ENCODE results near the gene JARID2.
"Not testable (repeated sequence)": the region's sequence is repeated elsewhere in the genome, so short reads cannot be mapped to it uniquely, and the experiment has no call there.

JARID2 gene

DNA sequence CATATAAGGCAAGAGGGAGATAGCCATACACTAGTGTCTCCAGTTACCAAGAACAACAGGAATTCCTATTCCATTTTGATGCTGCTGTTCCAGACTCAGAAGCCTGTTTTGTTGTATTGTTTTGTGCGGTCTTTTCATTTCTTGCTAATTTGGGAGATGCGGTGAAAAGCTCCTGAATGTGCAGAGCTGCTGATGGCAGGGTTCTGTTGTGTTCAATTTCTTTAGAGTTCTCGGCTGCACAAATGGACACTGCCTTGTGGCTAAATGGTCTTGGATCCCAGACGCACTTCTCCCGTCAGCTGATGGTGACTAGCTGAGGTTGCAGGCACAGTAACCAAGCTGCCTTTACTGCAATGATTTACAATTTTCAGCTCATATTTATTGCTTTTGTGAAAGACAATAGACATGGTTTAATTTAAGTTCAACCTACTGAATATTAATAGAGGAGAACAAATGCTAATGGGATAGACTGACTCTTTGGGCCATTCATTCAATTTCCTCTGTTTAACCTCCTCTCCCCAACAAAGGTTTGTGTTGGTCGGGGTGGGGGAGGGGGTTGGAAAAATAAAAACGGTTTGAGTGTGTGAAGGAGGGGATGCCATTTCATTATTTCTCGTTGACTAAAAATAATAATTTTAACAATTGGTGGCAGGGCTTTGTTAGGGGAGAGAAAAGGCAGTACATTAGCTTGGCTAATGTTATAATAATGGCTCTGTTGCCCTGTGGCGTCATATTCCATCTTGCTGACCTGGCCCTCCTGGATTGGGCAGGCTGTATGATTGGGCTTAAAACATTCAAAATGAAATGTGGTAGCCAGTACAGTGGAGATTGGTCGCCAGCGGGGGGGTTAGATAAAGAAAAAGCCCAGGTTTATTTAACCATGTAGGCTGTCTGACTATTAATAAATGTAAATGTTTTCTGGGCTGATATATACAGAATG lies 159.5 kb downstream of the JARID2 start:
- DNase-seq = no peak

DNA sequence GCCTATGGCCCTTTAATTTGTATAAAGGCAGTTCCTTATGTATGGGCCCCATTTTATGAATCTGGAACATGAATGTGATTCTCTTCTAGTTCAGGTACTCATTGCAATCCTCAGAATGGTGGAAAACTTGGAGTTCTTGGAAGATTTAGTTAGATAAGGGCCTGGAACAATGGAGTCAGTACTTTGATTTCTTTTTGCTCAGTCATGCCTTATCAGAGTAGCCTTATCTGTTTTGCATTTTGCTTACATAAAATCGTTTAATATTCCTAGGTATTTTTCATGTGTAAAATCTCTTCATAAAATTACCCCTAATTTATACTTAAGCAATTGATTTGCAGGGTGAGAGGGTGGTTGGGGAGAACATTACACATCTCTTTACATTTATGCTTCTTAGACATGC lies 160.6 kb downstream of the JARID2 start:
- DNase-seq = no peak

DNA sequence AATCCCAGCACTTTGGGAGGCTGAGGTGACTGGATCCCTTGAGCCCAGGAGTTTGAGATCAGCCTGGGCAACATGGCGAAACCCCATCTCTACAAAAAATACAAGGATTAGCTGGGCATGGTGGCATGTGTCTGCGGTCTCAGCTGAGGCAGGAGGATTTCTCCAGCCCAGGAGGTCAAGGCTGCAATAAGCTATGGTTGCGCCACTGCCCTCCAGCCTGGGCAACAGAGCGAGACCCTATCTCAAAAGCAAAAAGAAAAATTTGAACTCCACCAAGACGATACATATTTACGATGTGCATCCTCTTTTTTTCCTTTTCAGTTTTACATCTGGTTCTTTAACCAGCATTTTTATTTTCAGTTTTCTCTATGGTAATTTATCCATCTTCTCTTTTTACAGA lies 162.1 kb downstream of the JARID2 start:
- DNase-seq = no peak

DNA sequence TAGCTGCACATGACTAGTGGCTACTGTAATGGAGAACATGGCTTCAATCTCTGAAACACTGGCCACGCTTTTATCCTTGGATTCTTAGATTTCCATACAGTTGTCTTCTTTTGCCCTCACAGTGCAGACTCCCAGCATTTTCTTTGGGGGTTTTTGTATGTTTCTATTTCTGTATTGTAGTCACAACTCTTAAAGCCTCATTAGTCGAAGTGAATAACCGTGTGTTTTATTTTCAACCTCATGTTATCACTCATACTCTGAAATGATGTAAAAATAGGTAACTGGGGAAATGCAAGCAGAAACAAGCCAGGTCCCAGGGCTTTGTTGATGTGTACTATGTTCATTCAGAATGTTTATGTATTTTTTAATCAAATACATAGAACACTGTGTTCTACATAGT lies 162.9 kb downstream of the JARID2 start:
- DNase-seq = no peak

DNA sequence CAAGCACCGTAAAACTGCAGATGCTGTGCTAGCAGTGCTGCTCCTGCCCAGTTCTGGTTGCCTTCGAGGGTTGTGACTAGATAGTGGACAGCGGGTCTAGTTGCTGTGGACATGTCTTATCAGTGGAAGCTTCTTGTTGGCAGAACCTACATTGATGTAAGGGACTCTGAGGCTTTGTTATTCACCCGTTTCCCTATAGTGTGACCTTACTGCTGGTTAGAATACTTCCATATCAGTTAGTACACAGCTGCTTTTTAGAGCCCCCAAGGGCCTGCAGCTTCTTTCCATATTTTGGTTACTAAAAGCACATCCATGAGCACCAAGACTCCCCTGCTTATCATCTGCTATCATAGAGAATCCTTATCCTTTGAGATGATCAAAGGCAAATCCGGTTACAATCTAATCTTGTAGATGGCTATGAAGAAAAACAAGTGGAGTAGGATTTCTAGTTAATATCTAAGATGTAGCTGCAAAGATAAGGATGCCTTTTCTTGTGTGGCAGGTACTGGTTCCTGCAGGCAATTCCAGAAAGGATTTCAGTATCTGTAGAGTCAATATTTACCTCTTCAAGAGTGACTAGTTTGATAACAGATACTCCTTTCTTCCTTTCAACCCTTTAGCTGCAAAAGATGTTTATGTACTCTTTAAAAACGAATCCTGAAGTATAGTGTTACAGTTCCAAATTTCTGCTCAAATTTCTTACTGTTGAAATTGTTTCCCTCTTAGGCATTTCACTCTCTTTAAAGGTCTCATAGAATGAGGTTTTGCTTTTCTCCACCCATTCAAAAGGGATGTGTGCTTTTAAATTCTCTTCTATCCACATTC lies 163.6 kb downstream of the JARID2 start:
- DNase-seq = no peak

DNA sequence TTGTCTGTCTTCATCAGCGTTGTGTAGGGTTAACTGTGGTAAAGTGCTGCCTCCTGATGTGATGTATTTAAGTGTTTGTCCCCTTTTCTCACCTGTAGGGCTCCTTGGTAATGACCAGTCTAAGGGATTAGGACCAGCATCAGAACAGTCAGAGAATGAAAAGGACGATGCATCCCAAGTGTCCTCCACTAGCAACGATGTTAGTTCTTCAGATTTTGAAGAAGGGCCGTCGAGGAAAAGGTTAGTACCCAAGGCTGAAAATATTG lies 164.2 kb downstream of the JARID2 start:
- DNase-seq = no peak

DNA sequence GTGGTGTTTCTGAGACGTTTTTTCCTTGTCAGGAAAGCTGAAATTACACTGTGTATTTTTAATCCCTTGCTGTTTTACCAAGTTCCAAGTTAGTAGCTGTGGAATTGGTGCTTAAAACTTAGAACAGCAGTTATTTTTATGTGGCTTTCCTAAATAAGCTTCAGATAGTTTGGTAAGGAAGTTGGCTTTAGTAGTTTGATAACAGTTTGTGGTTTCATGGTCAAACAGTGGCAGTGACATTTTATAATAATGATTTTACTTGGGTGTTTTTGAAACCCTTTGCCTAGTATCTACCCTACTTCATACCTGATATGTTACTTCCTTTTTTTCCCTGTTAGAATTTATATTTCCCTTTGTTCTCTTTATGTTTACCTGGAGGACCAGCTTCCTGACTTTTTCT lies 164.9 kb downstream of the JARID2 start:
- no peak for DNase-seq

DNA sequence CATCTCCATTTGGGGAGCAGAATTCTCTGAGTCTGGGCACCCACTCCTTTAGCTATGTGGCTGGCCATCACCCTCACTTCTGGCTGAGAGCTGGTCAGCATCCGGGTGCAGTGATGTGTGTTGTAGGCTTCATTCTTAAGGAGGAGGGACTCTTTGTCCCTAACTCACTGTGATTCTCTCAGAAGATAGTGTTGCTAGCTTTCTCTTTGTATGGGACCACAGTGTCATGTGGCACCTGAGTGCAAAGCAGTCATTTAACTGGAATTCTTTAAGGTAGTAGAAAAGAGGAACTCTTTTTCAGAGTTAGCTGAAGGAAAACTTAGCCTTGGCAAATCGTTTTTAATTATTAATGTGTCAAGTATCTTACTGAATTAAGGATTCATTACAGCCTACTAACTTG lies 165.9 kb downstream of the JARID2 start:
- DNase-seq = no peak

DNA sequence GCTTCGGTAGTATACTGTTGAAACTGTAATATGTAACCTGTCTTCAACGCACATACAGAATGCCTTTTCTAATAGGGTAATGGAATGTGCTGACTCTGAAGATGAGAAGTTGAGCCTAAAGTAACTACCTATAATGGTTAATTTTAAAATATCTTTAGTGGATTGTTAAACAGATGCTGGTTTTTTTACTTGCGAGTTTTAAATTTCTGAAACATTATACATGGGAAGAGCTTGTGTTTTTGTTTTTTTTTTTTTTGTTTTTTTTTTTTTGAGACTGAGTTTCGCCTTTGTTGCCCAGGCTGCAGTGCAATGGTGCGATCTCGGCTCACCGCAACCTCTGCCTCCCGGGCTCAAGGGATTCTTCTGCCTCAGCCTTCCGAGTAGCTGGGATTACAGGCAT lies 166.9 kb downstream of the JARID2 start:
- DNase-seq = no peak

DNA sequence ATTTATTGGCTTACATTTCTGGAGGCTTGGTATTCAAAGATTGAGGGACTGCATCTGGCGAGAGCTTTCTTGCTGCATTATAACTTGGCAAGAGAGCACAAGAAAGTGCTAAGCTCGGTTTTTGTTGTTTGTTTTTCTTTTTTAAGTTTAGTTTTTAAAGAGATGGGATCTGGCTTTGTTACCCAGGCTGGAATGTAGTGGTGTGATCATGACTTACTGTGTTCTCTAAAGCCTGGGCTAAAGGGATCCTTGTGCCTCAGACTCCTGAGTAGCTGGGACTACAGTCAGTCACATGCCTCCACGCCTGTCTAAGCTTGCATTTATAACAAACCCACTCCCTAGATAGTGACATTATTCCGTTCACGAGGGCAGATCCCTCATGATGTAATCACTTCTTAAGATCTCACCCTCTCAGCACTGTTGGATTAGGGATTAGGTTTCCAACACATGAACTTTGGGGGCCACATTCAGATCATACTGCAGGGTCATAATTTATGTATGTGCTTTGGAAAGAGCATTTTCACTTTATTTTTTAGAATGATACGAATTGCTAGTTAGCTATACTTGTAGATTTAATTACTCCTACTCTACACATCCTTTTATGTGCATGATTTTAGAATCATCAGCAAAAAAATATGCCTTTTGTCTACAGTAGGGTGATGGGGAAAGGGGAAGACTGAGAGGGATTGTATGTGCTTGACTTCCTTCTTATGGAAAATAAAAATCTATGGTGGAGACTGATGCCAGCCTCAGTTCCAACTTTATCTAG lies 167.8 kb downstream of the JARID2 start:
- no peak for DNase-seq

DNA sequence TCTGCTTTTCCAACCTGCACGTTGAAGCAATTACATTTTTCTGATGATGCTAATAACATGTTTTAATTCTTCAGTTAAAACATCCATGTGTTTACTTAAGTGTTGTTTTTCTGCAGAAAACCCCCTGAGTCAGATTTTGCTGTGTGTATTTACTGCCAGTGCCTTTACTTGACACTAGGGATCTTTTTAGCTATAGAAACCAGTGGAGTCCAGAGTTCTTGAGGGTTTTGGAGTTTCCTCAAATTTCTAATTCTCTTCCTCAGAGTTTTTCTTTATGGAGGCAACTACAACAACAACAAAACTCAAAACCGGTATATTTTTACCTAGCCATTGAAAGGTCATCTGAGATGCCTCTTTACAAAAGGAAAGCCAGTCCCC lies 168.4 kb downstream of the JARID2 start:
- no peak for DNase-seq

DNA sequence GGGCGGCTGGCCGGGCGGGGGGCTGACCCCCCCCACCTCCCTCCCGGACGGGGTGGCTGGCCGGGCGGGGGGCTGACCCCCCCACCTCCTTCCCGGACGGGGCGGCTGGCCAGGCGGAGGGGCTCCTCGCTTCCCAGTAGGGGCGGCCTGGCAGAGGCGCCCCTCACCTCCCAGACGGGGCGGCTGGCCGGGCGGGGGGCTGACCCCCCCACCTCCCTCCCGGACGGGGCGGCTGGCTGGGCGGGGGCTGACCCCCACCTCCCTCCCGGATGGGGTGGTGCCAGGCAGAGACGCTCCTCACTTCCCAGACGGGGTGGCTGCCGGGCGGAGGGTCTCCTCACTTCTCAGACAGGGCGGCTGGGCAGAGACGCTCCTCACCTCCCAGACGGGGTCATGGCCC lies 169.8 kb downstream of the JARID2 start:
- not testable (repeated sequence) for DNase-seq

DNA sequence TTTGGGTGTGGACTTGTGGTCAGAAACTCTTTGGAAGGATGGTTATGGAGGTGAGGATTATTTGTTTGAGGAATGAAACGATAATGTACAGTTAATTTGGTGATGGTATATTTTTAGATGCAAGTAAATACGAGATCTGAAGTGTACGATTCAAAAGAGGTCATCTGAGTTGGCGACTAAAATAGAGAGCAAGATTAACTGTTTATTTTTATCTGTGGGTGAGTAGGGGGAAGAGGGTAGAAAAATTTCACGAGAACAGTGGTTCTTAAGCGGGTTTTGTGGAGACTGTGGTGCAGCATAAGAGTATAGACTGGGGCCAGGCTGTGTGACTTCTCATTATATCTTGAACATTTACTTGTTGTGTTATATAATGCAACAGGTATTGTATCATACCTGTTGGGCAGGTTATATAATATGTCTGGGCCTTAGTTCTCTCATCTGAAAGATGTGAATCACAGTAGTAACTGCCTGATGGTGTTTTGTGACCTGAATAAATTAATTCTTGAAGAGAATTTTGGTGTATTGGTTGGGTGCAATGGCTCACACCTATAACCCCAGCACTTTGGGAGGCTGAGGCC lies 171.2 kb downstream of the JARID2 start:
- no peak for DNase-seq

DNA sequence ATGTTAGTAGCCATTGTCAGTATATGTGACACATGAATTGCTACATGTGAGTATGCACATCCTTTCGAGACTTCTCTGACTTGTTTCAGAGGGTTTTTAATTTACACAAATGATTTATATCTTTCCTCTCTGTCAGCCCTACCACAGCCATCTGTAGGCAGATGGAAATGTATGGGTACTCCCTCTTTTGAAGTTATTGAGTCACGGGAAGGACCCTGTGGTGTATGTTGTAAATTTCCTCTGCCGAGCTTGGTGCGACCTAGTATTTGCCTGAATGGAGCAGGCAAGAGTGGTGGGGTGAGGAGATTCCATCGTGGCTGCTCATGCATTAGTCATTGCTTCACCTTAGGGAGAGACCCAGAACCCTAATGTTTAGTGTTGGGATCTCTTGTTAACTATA lies 171.9 kb downstream of the JARID2 start:
- no peak for DNase-seq

DNA sequence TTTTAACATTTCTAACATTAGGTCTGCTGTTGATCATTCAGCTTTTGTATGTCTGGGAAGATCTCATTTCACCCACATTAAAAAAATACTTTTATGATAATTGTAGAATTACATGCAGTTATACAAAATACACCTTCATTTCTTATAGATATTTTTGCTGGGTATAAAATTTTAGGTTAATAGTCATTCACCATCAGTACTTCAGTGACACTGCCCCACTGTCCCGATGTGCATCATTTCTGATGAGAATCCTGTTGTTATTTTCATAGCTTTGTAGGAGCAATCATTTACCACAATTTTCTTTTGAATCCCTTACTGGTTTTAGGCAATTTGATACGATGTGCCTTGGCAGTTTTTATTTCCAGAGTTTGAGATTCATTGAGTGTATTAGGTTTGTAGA lies 173.6 kb downstream of the JARID2 start:
- no peak for DNase-seq

DNA sequence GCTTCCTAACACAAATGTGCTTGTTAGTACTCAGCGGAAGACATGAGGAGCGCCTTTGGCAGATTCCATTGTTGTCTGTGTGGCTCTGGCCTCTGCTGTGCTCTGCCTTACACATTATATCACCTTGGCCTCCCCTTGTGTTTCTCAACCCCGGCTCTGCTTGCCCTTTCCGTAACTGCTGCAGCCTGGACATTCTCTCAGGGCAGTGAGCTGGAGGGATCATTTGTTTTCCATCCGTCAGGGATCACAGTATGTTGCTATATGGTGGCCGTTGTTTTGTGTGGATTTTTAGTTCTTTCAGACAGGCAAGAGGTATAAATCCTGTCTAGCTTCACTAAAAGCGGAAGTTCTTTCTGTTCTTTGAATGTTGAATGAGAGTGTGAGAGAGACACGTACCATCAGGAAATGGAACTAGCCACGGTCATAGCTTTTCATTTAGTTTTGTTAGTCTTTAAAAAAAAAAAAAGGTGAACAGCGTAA lies 175.1 kb downstream of the JARID2 start:
- DNase-seq = no peak

DNA sequence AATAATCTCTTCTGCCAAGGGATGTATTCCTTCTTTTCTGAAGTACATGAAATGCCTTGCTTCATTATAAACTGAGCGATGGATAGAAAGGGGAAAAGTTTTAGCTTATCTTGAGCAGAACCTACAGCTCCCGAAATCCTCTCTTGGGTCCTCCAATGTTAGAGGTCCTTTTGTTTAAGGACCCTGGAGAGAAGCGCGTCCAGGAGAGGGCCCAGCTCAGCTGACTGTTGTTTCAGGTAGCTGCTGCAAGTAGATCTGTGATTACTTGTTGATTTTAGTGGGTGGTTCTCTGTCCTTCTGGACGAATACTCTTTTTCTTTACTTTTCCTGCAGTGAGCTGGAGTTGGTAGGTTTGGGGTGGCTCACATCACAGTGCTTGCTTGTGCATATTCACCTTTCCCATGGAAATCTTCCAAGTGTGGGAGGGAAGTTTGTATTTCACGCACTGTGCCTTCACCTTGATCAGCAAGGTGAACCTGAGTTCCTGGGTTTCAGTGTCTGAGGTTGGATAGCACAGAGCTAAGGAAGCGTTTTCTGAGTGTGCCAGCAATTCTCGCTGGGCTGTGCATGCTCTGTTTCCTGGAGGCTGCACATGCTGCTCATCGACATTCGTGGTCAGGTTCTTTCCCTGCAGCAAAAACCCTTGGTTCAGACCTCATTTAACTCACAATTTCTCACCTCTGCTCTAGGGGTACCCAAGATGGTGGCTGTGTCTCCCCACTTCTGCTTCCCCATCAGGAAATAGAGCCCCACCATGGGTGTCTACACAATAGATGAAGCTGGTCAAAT lies 176.3 kb downstream of the JARID2 start:
- DNase-seq = no peak

DNA sequence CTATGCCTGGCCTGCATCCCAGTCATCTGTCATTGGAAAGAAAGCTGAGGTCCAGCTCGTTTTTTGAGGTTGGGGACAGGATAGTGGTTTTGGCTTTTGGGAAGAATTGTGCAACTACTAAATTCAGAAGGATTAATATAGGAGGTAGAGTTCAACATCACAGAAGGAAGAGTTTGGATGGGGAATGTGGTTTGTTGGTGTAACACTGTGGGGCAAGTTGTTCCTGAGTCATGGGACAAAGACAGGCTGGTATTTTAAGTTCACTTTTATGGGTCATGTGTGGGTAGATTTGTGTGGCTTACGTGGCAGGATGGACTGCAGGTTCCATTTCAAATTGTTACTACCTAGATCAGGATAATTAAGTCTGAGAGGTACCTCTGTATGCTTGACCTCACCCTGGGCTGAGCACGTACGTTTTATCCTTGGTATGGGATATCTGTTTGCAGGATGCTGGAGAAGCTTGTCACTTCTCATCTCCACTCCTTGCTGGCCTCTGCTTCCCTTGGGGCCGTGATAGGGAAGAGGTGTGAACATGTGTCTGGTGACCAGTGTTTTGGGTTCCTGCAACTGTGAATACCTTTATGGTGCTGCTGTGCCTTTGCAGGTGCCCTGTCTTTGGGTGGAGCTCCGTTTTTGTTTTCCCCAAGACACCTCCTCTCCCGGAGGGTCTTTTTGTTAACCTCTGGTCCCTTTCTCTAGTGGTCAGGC lies 177.6 kb downstream of the JARID2 start:
- DNase-seq = no peak

DNA sequence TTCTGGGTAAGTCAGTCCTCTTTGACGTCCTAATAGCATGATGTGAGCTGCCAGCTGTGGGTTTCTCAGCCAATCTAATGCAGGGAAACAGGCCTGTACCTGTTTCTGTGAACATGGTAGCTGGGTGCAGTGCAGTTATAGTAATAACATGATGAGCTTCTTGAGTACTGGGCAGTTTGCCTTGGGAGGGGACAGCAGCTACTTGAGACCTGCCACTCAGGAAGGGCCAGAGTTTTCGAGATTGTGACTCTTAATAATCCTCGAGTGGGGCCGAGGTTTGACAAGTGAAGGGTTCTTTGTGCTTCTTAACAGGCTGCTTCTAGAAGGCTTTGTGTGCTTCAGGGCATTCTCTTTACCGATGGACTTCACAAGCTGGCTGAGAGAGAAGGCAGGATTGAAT lies 180.1 kb downstream of the JARID2 start:
- DNase-seq = no peak

DNA sequence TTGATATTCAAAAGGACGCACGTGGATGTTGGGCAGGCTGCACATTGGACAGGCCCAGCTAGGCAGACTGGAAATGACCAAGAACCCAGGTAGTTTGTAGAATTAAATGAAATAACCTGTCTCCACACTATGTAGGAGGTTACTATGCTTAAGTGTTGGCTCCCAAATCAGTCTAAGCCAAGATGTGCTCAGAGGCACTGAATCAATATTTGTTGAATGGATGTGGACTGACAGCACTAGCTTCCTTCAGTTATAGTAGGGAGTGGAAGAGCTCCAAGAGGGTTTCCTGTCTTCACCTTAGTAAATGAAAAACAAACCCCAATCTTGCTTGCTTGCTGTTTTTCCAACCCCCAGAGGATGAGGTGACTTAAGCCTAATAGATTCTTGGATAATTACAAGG lies 180.5 kb downstream of the JARID2 start:
- DNase-seq = no peak

DNA sequence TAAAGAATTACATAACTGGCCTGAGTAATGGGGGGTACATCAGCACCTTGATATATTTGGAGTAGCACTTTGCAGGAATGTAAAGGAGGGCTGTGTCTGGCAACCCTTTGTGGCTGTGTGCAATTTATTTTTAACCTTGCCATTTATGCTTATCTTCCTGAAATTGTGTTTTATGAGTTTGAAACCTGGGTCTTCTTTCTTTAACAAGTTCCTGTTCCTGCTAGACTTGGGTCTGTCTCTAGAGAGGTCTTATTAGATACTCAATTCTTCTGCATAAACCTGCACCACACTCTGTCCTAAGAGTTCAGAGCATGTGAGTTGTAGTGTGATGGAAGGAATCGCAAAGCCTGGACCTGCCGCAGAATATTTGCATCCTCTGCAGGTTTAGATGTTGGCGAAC lies 181.0 kb downstream of the JARID2 start:
- DNase-seq = no peak

All from NCI-H446 treated with DMSO at 0.1 percent for 48 hours (cell line).